K562 (cell line): ENCODE results near the gene RBKS. TPM values are rescaled to one million over a fixed set of nuclear protein-coding genes. Genes with fewer than 3 reads are reported as not detected.

Experiments used
- ASH1L ChIP-seq: fragments of 450-650 bp; IDR thresholded peaks from 2 replicates; pipeline ENCODE4 v1.6.1; 2018; ENCODE audit warnings: borderline replicate concordance, mild to moderate bottlenecking, low read depth; ENCODE audit not compliant: partially characterized antibody
- CCAR2 ChIP-seq: fragments of 200-400 bp; formaldehyde crosslinking; IDR thresholded peaks from 2 replicates; pipeline ENCODE4 v1.6.1; 2017; ENCODE audit warnings: mild to moderate bottlenecking, low read depth, low read length
- DMBX1 ChIP-seq: fragments of 250-450 bp; sonication (Bioruptor Pico); IDR thresholded peaks from 2 replicates; pipeline ENCODE4 v1.8.0; 2022; ENCODE audit warnings: inconsistent platforms, mild to moderate bottlenecking, moderate library complexity, borderline replicate concordance
- ELF2 ChIP-seq: fragments of 250-450 bp; sonication (Bioruptor Pico); IDR thresholded peaks from 2 replicates; pipeline ENCODE4 v1.5.0; 2021; ENCODE audit warnings: mild to moderate bottlenecking
- FOXK1 ChIP-seq: sonication (generic); formaldehyde crosslinking; IDR thresholded peaks from 2 replicates; pipeline ENCODE4 v1.8.0; 2022; ENCODE audit warnings: missing genetic modification reagents, mild to moderate bottlenecking, borderline replicate concordance
- GATAD2A ChIP-seq: fragments of 450-650 bp; IDR thresholded peaks from 2 replicates; pipeline ENCODE4 v1.6.1; 2017
- HDGF ChIP-seq: fragments of 450-650 bp; IDR thresholded peaks from 2 replicates; pipeline ENCODE4 v1.6.1; 2016
- HNRNPUL1 ChIP-seq: fragments of 200-400 bp; formaldehyde crosslinking; IDR thresholded peaks from 2 replicates; pipeline ENCODE4 v1.6.1; 2017; ENCODE audit warnings: low read length
- MEIS2 ChIP-seq: fragments of 450-650 bp; IDR thresholded peaks from 2 replicates; pipeline ENCODE4 v1.6.1; 2014; ENCODE audit warnings: mild to moderate bottlenecking; ENCODE audit not compliant: partially characterized antibody
- PBX2 ChIP-seq, 2 experiments: IDR thresholded peaks in 1 of 2; conservative IDR thresholded peaks in 1 of 2; 2 replicates each; pipeline ENCODE4 v1.6.1; 2016; ENCODE audit warnings: low read depth in 2 of 2, mild to moderate bottlenecking in 1 of 2, missing compliant biosample characterization in 1 of 2, missing genetic modification characterization in 1 of 2, moderate library complexity in 1 of 2
- PTTG1 ChIP-seq: fragments of 450-650 bp; IDR thresholded peaks from 2 replicates; pipeline ENCODE4 v1.6.1; 2016; ENCODE audit warnings: low read depth, mild to moderate bottlenecking, missing genetic modification characterization, missing compliant biosample characterization
- SAP30 ChIP-seq: fragments of 200-600 bp; sonication (generic); IDR thresholded peaks from 2 replicates; pipeline ENCODE4 v1.6.1; 2012; ENCODE audit warnings: borderline replicate concordance, low read depth, mild to moderate bottlenecking, moderate library complexity, low read length, control low read depth, inconsistent platforms; ENCODE audit not compliant: insufficient read depth, poor library complexity, severe bottlenecking
- SPI1 ChIP-seq: IDR thresholded peaks from 2 replicates; pipeline ENCODE4 v1.6.1; 2011; ENCODE audit warnings: low read depth, low read length, control low read depth, borderline replicate concordance
- SREBF1 ChIP-seq: fragments of 150-350 bp; IDR thresholded peaks from 2 replicates; pipeline ENCODE4 v1.6.1; 2014; ENCODE audit warnings: antibody characterized with exemption, low read depth, low read length, borderline replicate concordance
- ZNF12 ChIP-seq: sonication (generic); formaldehyde crosslinking; IDR thresholded peaks from 2 replicates; pipeline ENCODE4 v1.4.0; 2020; ENCODE audit warnings: mild to moderate bottlenecking, missing genetic modification reagents
- ZNF184 ChIP-seq: sonication (generic); formaldehyde crosslinking; IDR thresholded peaks from 2 replicates; pipeline ENCODE4 v1.5.0; 2020; ENCODE audit warnings: missing genetic modification reagents
- ZNF280B ChIP-seq: fragments of 250-450 bp; sonication (Bioruptor Pico); IDR thresholded peaks from 2 replicates; pipeline ENCODE4 v1.5.1; 2021; ENCODE audit warnings: mild to moderate bottlenecking
- ZNF408 ChIP-seq: fragments of 250-450 bp; sonication (Bioruptor Pico); IDR thresholded peaks from 2 replicates; pipeline ENCODE4 v1.4.0; 2020; ENCODE audit warnings: low read depth, mild to moderate bottlenecking, moderate library complexity
- ZNF445 ChIP-seq: fragments of 250-450 bp; sonication (Bioruptor Pico); IDR thresholded peaks from 2 replicates; pipeline ENCODE4 v1.4.0; 2020; ENCODE audit warnings: low read depth, mild to moderate bottlenecking, moderate library complexity
- ZNF551 ChIP-seq: fragments of 250-450 bp; sonication (Bioruptor Pico); IDR thresholded peaks from 2 replicates; pipeline ENCODE4 v1.5.0; 2021; ENCODE audit warnings: mild to moderate bottlenecking, moderate library complexity
- ZNF589 ChIP-seq: fragments of 200-800 bp; sonication (Bioruptor generic); IDR thresholded peaks from 2 replicates; pipeline ENCODE4 v1.6.1; 2016; ENCODE audit warnings: low read depth, missing genetic modification characterization, missing compliant biosample characterization
- polyA plus RNA-seq, 8 experiments: library from polyadenylated mRNA; depleted of rRNA in 4 of 8; stranded (reverse) in 5 of 8; unstranded in 3 of 8; fragments of >200 nt; fragmentation: Nextera tagmentation in 2 of 8; fragmentation: Illumina TruSeq in 1 of 8; extraction: Ambion mirVana in 2 of 8; extraction: Trizol in 1 of 8; gene quantifications; 2 replicates each; pipeline versions ENCODE4 v1.2.1 to v1.2.3, GENCODE V29; 2011 to 2014; ENCODE audit warnings: inconsistent platforms in 1 of 8, missing spikeins in 1 of 8
- total RNA-seq, 7 experiments: library from RNA; depleted of rRNA in 6 of 7; stranded (reverse); fragments of >200 nt in 6 of 7; fragmentation: Illumina TruSeq in 2 of 7; extraction: Trizol in 2 of 7; gene quantifications; 2 replicates each; pipeline versions ENCODE4 v1.2.1 to v1.2.3, GENCODE V29; 2011 to 2021; ENCODE audit warnings: low replicate concordance in 1 of 7
- TF ChIP-seq, protein P1 (sequence below): fragments of 450-650 bp; conservative IDR thresholded peaks from 2 replicates; pipeline ENCODE4 v1.6.1; 2016; ENCODE audit warnings: missing genetic modification characterization, low read depth, mild to moderate bottlenecking, missing compliant biosample characterization, moderate library complexity
- TF ChIP-seq, protein P2 (sequence below): fragments of 250-450 bp; sonication (Bioruptor Pico); IDR thresholded peaks from 2 replicates; pipeline ENCODE4 v1.9.0; 2021; ENCODE audit warnings: mild to moderate bottlenecking

The RBKS gene
- total and polyA plus RNA-seq, 9 of the 15 experiments (the other 6 are each of a cell fraction or from before 2014, with no cell fraction given) = 0.06 to 0.39 (median 0.19) TPM

DNA sequence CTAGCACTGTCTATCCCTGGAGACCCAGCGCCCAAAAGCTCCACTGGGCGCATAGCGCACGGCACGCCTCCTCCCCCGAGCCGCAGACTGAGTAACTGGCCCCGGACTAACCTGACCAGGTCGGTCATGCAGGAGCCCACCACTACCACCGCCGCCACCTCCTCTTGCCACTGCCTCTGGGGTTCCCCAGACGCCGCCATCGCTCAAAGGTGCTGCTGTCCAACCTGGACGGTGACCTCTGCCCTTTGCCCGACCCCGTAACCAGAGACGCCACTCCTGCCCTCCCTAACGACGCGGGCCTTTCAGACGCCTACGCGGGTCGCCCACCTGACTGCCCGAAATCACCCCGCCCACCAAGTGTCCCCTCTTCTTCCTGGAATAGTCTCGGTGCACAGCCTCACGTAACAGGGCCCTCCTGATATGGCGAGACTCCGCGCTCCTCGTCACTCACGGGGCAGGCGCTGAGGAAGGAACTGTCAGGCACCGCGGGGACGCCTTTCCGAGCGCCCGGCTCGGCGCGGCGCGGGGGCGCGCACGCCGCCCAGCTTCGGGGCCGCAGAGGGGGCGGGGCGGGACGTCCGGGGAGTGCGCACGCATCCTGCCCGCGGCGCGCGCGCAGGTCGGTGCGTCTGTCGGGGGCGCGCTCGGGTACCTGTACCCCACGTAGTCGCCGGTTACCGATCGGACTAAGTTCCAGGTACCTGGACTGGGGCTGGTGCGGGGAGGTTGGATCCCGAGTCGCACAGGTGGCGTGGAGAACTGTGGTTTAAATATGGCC is at the start of gene RBKS, which contains the start of gene BABAM2 (continued):
- TF ChIP-seq GATAD2A (no peak), CCAR2 (no peak), PTTG1 (no peak), FOXK1 (no peak), ZNF184 (CRISPR knock-in tag) (no peak), SAP30 (peak; percentile 88), ZNF589 (CRISPR knock-in tag) (peak; percentile 77; the same call in 1 of the 2 replicates), ZNF445 (CRISPR knock-in tag) (no peak), MEIS2 (peak; percentile 74), SPI1 (peak; percentile 36; the same call in 1 of the 2 replicates), ELF2 (no peak; the same call in 1 of the 2 replicates), HNRNPUL1 (no peak), HDGF (no peak), ASH1L (no peak), SREBF1 (no peak), DMBX1 (peak; percentile 42; the same call in 1 of the 2 replicates), ZNF551 (no peak), ZNF280B (CRISPR knock-in tag) (no peak), PBX2 (CRISPR knock-in tag; IDR thresholded peaks at IDR 0.05; ENCODE audit: low read depth) (no peak), PBX2 (tag; conservative IDR thresholded peaks at IDR 0.05; ENCODE audit: low read depth) (no peak), ZNF408 (no peak), ZNF12 (CRISPR knock-in tag) (0 out of 2 replicates have a peak, but pooled peaks have one; percentile 73)
- TF ChIP-seq, protein P1, sequence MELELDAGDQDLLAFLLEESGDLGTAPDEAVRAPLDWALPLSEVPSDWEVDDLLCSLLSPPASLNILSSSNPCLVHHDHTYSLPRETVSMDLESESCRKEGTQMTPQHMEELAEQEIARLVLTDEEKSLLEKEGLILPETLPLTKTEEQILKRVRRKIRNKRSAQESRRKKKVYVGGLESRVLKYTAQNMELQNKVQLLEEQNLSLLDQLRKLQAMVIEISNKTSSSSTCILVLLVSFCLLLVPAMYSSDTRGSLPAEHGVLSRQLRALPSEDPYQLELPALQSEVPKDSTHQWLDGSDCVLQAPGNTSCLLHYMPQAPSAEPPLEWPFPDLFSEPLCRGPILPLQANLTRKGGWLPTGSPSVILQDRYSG (tag) = no peak
- TF ChIP-seq, protein P2, sequence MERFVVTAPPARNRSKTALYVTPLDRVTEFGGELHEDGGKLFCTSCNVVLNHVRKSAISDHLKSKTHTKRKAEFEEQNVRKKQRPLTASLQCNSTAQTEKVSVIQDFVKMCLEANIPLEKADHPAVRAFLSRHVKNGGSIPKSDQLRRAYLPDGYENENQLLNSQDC (CRISPR knock-in tag) = no peak
